Measurements from ENCODE around the gene CDR2.
"Not testable (repeated sequence)": the region's sequence is repeated elsewhere in the genome, so short reads cannot be mapped to it uniquely, and the experiment has no call there.

Gene CDR2

DNA sequence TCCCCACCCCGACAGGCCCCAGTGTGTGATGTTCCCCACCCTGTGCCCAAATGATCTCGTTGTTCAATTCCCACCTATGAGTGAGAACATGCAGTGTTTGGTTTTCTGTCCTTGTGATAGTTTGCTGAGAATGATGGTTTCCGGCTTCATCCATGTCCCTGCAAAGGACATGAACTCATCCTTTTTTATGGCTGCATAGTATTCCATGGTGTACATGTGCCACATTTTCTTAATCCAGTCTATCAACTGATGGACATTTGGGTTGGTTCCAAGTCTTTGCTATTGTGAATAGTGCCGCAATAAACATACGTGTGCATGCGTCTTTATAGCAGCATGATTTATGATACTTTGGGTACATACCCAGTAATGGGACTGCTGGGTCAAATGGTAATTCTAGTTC lies 23.4 kb downstream of the CDR2 start:
- not testable (repeated sequence) for DNase-seq

DNA sequence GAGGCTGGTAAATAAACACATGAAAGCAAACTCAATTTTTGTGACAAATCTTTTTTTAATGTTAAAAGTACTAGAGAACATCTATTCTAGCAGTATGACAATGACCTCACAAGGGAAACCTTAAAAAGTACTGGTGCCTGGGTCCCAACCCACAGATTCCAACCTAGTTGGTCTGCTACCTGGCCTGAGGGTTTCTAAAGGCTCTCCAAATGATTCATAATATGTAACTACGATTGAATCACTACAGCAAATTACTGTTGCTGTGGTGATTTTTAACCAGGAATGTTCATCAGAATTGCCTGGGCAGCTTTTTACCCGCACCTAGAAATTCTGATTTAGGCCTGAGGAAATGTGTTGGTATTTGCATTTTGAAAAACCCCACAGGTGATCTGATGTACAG lies 26.1 kb downstream of the CDR2 start:
- DNase-seq: no peak

DNA sequence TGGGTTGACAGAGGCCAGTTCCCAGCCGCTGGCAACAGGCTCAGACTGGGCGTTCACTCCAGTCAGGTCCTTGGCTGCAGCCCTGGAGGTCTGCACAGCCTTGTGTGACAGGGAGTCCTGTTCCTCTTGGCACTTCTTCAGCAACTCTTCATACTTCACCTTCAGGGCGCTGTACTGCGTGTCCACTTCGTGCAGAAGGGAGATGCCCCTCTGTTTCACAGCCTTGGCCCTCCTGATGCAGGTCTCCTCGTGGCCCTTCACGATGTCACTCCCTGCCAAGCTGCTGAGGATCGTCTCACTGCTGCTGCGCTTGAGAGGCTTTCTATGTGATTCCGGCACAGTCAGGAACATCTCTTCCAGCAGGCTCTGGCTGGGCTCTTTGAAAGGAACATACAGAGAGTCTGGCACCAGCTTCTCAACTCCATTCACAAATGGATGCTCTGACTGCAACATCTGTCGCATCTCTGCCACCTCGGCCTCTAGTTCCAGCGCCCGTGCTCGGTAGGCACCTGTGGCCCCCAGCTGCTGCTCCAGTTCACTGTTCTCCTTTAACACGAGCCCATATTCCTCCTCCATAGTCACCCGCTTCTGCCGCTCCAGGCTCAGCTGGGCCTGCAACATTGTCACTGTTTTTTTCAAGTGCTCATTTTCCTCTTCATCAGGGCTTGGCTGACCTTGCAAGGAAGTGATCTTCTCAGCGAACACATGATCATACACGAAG lies 27.2 kb downstream of the CDR2 start:
- DNase-seq: no peak

DNA sequence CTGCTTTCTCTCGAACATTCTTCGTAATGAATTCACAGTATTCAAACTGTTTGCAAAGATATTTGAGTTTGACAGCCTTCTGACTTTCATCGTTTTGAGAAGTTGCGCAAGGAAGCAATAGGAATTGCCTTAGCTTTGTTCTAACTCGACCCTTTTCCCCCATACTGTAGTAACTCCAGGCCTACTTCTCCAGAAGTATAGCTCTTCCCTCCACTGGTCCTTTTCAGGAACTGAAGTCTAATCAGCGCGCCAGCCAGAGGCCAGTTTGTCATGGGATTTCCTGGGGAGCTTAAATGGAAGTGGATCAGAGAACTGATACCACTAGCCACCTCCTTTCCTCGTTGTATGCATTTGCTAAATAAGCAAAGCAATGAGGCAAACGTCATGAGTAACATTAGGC lies 27.9 kb downstream of the CDR2 start:
- DNase-seq: no peak

DNA sequence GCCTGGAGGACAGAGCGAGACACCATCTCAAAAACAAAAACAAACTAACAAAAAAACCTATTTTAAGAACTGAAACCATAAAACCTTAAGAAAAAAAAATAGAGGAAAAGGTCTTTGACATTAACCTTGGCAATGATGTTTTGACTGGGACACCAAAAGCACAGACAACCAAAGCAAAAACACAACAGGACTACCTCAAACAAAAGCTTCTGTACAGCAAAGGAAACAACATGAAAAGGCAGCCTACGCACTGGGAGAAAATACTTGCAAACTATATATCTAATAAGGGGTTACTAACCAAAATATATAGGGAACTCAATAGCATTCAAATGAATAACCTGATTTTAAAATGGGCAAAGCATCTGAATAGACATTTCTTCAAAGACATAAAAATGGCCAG lies 32.3 kb downstream of the CDR2 start:
- DNase-seq: no peak

DNA sequence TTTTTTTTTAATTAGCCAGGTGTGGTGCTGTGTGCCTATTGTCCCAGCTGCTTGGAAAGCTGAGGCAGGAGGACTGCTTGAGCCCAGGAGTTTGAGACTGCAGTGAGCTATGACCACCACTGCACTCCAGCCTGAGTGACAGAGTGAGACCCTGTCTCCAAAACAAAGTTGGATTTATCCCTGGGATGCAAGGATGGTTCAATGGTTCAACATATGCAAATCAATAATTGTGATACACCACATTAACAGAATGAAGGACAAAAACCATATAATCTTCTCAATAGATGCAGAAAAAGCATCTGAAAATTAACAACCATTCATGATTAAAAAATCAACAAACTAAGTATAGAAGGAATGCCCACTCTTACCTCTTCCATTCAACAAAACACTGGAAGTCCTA lies 33.5 kb downstream of the CDR2 start:
- DNase-seq: no peak

DNA sequence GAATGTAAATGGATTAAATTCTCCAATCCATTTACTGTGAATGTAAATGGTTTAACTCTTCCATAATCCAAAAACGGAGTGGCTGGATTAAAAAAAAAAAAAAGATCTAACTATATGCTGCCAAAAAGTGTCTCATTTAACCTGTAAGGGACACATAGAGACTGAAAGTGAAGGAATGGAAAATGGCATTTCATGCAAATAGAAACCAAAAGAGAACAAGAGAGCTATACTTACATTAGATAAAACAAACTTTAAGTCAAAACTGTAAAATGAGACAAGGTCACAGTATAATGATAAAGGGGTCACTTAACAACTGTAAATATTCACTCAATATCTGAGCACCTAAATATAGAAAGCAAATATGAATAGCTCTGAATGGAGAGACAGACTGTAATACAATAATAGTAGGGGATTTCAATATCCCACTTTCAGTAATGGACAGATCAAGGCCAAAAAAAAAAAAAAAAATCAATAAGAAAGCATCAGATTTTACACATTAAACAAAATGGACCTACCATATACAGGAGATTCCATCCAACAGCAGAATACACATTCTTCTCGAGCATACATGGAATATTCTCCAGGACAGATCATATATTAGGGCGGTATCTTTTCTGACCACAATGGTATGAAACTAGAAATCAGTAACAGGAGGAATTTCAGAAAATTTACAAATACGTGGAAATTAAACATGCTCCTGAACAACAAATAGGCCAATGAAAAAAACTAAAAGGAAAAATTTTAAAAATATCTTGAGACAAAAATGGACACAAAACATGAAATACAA lies 36.4 kb downstream of the CDR2 start:
- DNase-seq: no peak

DNA sequence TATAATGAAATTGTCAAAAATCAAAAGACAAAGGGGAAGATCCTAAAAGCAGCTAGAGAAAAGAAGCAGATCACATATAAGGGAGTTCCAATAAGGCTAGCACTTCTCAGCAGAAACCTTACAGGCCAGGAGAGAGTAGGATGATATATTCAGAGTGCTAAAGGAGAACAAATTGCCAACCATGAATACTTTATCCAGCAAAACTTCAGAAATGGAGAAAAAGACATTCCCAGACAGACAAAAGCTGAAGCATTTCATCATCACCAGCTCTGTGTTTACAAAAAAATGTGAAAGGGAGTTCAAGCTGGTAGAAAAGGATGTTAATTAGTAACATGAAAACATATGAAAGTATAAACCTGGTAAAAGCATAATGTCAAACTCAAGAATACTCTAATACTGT lies 37.4 kb downstream of the CDR2 start:
- no peak for DNase-seq

DNA sequence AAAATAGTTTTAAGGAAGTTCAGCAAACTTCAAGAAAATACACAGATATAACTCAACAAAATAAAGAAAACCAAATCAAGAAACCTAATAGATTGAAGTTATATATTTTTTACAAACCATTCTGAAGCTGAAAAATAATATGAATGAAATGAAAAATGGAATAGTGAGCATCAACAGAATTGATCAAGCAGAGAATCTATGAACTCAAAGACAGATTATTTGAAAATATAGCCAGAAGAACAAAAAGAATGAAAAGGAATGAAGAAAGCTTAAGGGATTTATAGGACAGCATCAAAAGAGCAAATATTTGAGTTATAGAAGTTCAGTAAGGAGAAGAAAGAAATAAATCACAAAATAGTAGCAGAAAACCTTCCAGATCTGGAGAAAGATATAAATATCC lies 37.8 kb downstream of the CDR2 start:
- no peak for DNase-seq

DNA sequence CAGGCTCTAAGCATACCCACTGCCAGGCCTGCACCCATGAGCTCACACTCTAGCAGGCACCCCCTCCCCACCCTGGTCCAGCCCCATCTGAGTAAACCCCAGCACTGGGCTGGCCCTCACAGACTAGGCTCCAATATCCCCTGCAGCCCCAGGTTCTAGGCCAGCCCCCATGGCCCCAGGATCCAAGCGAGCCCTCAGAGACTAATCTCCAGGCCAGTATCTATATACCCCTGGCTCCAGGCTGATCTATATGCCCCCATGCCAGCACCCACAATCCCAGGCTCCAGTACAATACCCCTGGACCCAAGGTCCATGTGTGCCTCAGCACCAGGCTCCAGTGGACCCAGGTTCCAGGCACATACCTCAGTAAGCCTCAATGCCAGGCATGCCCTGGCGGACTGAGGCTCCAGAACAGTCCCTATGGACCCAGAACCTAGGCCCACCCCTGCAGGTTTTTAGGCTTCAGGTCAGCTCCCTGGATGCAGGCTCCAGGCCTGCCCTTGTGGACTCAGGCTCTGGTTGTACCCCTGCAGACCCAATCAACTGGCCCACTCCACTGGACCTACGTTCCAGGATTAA lies 38.7 kb downstream of the CDR2 start:
- no peak for DNase-seq

DNA sequence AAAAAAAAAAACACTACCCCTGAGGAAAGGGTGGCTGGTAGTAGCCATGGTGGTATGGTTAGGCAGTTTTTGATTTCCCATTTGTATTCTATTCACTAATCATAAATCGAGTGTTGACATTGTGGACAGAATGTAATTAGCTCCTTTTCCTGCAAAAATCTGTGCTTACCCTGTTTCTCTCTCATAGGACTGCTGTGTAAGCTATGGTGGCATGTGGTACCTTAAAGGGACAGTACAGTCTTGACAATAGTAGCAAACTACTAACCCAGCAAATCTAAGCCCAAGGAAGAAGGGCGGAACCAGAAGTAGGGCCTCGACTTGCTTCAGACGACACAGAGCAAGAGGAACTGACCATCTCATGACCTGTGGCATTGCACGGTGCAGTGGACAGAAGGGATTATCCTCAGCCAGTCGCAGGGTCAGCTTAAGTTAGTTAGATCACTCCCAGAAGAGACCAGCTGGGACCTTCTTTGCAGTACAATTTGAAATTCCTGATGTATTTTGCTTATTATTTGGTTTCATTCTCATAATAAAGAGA lies 40.9 kb downstream of the CDR2 start:
- DNase-seq: no peak

DNA sequence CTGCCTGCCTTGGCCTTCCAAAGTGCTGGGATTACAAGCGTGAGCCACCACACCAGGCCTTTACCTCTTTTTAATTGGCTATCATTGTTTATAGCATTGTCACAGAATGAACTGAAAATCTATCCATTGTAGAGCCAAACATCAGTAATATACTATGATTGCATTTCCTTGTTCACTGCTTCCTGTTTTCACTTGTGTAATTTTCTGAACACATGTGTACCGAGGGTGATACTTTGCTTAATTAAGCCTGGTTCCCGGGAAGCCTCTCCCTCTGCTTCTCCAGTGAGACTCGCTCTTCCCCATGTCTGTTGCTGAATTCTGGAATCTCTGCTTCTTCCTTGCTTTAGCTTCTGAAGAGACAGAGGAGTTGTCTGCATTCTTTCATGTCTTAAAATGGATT lies 44.1 kb downstream of the CDR2 start:
- no peak for DNase-seq

DNA sequence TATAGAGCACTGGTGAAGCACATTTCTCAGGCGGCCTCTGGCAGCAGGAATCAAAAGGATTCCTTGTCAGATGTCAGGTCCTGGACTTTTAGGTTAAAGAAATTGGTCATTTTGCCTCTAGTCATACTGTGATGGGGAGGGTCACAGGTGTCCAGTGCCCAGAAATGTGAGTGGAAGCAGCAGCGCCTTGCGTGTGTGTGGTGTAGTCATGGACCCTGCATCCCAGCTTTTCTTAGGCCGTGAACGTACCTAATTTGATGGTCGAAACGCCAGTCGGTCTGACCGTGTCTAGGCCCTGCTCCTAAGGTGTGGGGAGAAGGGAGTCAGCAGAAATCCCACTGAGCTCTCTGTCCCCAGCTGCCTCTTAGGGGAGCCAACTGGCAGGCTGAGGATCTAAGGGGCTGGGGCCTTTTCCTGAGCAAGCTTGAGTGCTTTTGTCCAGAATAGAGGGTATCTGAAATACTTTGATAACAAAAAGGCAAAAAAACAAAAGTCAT lies 45.2 kb downstream of the CDR2 start:
- DNase-seq: no peak

DNA sequence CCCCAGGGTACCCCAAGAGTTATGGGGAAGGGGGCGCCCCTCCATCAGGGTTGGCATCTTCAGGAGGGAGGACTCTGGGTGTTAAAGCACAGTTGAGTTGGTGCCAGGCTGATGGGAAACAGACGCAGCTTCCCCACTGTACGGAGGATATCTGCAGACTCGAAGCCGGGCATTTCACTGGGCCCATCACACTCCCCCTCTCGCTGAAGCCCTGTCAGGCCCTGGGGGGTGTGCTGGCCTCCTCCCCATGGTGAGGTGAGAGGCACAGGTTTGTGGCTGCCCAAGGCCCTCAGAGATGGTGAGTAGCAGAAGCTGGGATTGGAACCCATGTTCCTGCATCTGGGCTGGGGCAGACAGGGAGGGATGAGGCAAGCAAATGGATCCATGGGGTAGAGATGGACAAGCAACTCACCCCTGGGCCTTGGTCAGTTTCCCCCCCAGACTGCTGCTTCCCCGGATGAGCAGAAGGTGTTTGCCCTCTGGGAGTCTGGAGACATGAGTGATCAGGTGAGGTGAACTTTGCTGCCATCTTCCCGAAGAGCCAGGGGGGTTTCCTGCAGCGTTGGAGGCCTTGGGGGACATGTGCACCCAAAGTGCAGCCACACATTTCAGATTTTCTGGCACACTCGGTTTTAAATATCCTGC lies 46.2 kb downstream of the CDR2 start:
- DNase-seq: no peak

DNA sequence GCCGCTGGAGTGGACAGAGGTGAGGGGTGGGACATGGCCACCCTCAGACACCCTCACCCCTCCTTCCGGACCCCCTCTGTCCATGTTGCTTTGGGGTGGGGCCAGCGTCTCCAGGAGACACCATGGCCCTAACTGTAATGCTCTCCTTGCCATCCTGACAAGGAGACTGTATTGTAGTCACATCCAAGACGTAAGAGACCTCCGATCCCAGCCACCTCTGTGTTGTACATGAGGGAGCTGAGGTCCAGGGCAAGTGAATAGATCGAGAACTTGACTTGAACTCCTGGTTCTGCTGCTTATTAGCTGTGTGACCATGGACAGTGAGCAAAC lies 47.0 kb downstream of the CDR2 start:
- no peak for DNase-seq

DNA sequence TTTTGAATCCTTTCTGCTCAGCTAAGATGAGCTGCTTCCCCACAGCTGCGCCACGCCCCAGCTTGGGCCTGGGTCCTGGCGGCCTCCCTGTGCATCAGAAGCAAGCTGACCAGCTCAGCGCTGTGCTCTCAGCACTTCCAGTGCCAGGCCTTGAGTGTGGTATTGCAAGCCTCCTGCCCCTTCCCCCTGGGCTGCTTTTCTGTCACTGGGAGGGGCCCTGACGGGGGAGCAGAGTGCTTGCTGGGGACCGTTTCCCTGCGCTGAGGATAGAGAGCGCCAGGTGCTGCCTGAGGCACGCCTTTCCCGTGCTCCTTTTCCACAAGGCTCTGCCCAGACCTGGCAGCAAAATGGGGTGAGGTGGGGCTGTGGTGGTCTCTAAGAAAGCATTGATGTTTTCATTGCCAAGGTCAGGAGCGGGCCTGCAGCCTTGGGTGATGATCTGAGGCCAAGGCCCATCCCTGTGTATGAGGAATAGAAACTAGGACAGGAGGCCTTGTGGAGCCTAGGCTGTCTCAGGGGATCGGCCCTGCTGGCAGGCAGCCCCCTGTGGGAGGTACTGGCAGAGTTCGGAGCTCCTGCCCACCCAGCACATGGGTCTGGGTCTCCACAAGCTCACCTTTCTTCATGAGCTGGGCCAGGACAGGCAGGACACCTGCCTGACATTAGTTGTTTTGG lies 47.5 kb downstream of the CDR2 start:
- DNase-seq: no peak

DNA sequence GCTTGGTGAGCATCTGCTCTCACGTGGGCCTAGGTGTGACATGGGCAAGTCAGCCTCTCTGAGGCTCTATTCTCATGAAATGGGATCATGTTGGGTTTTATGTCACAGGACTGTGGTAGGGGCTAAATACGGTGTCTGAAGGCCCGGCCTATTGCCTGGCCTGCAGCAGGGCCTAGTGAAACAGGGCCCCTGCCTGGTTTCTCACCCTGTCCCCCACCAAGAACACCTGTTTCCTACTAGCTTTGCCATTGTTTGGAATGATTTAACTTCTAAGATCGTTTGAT lies 48.1 kb downstream of the CDR2 start:
- no peak for DNase-seq

DNA sequence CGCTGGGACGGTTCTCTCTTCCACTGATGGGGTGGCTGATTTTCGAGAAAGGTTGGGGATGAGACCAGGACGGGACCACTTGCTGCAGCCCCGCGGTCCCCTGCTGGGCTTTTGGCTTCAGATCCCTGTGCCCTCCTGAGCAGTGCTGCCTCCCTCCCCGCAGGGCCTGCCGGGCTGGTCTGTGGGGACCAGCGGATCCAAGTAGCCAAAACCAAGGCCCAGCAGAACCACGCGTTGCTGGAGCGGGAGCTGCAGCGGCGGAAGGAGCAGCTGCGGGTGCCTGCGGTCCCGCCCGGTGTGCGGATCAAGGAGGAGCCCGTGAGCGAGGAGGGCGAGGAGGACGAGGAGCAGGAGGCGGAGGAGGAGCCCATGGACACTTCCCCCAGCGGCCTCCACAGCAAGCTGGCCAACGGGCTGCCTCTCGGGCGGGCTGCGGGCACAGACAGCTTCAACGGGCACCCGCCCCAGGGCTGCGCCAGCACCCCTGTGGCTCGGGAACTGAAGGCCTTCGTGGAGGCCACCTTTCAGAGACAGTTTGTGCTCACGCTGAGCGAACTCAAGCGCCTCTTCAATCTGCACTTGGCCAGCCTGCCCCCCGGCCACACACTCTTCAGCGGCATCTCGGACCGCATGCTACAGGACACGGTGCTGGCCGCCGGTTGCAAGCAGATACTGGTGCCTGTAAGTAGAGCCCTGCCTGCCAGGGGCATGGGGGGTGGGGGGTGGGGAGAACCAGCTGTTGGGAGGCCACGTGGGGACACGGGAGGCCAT lies 48.6 kb downstream of the CDR2 start:
- no peak for DNase-seq

DNA sequence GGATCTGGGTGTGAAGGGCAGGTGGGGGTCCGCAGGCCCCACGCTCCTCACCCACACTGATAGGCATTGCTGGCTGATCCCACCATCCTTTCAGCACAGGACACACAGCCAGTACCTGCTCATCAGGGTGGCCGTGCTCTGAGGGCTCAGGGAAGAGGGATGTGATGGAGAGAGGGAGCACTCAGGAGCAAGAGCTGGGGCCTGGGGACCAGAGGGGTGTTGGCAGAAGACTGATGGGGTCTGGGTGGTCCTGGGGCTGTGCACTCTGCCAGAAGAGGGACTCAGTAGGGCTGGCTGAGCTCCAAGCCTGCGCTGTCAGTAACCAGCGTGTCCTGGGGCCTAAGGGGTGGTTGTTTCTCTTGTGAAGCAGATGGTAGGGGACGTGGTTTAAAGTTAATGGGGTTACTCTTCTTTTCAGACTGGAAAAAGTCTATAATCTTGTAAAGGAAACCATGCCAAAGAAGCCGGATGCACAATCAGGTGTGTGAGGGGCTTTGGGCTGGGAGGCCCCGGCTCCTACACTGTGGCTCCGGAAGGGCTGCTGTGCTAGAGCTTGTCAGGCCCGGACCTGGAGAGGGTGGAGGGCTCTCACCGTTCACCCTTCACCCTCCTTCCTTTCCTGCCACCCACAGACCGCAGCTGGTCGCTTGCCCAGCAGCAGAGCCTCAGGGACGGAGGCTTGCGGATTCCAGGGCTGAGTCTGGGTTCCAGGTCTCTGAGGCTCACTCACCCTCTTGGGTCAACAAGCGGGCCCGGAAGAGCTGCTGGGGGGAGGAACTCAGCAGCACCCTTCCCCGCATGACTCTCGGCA lies 49.4 kb downstream of the CDR2 start:
- DNase-seq: no peak

DNA sequence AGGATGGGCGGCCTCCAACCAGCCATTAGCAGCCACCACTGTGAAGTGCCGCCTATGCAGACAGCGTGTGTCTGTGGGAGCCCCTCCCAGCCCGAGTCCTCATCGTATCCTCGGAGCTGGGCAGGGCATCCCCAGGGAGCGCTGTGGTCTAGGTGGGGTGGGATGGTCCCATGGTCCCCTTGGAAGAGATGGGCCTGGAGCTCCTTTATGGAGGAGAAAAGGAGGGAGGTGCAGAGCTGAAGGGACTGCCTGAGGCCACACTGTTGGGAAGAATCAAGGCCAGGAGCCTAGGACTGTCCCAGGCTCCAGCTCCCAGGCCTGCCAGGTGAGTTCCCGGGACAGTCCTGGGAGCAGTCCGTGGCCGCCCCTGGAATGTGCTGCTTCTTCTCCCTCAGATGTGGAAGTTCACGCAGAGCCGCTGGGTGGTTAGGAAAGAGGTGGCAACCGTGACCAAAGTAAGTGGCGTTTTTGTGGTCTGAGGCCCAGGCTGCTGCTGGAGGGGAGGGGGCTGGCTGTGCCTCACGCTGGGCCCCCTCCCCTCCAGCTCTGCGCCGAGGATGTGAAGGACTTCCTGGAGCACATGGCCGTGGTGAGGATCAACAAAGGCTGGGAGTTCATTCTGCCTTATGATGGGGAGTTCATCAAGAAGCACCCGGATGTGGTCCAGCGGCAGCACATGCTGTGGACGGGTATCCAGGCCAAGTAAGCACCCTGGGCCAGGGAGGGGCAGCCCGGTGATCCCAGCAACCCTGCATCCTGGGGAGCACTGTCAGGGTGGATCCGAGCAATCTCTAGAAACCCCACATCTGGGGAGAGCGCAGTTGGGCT lies 50.2 kb downstream of the CDR2 start:
- no peak for DNase-seq

Data from CD4-positive, alpha-beta T cell treated with Interleukin-1 beta for 1 hour (primary cell).